ENCODE data around the gene RGS13. TPM values are rescaled to one million over a fixed set of nuclear protein-coding genes. Genes with fewer than 3 reads are reported as not detected.

Gene RGS13
- total RNA-seq, 2 experiments from 2014 or later: not detected

DNA sequence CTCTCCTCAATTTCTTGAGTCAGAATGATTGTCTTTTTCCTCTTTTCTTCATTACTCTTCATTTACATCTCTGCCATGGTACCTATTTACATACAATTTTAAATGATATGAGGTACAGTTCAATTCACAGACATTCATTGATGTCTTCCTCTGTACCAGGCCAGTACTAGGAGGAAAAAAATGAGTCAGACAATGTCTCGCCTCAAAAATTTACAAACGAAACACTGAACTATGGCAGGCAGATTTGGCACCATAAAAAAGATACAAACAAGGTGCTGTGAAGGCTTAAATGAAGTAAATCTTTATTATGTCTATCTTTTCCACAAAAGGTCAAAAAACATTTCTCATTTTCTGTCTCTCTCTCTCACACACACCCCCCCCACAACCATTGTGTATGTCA, 71.0 kb downstream of the RGS13 start:
- Mint-ChIP-seq H3K4me3 (no peak overlapping the region), H3K9me3 (no peaks in the 10 kb centered on the region), H3K27me3 (peaks cover 5% of the 10 kb centered on the region), H3K27ac (no peak overlapping the region), H3K4me1 (ENCODE audit: low read depth) (peaks cover 10% of the 10 kb centered on the region), H3K36me3 (ENCODE audit: low read depth) (no peaks in the 10 kb centered on the region)
- TF ChIP-seq, protein P1, sequence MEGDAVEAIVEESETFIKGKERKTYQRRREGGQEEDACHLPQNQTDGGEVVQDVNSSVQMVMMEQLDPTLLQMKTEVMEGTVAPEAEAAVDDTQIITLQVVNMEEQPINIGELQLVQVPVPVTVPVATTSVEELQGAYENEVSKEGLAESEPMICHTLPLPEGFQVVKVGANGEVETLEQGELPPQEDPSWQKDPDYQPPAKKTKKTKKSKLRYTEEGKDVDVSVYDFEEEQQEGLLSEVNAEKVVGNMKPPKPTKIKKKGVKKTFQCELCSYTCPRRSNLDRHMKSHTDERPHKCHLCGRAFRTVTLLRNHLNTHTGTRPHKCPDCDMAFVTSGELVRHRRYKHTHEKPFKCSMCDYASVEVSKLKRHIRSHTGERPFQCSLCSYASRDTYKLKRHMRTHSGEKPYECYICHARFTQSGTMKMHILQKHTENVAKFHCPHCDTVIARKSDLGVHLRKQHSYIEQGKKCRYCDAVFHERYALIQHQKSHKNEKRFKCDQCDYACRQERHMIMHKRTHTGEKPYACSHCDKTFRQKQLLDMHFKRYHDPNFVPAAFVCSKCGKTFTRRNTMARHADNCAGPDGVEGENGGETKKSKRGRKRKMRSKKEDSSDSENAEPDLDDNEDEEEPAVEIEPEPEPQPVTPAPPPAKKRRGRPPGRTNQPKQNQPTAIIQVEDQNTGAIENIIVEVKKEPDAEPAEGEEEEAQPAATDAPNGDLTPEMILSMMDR (IDR thresholded peaks at IDR 0.05): no peak
- ChIA-PET POLR2A (no interaction called here), CTCF (no interaction called here)
- intact Hi-C loops (cut with micrococcal nuclease): no loop called here
- ATAC-seq (no peak), DNase-seq (no peak)

DNA sequence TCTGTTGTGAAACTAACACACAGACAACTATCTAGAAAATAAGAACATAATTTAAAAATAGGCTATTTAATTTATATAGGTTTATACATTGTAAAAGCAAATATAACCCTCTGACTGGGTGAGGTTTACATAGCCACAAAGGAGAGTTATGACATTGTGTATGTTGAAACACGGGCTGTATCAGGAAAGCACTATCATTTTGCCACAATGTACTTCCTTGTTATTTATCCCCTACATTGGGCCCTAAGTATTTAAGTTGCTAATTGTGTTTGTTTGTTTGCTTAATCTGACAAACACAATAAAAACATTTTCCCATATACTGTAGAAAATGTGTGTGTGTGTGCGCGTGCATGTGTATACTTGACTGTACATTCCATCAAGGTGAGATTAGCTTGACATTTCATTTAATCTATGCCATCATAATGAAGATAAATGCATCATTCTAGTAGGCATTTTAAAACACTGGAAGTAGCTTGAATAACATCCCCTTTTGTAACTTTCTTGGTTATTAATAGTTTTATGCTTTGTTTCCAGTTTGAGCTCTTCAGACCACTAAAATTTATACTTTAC, 72.1 kb downstream of the RGS13 start:
- ATAC-seq (no peak), DNase-seq (no peak)
- H3K27ac Mint-ChIP-seq: no peak overlapping the region
- CTCF ChIA-PET: no interaction called here
- TF ChIP-seq, protein P1 (IDR thresholded peaks at IDR 0.05): no peak
- H3K27me3 Mint-ChIP-seq: peaks cover 5% of the 10 kb centered on the region
- no peaks in the 10 kb centered on the region for H3K36me3 Mint-ChIP-seq (ENCODE audit: low read depth)
- H3K4me3 Mint-ChIP-seq: no peak overlapping the region
- POLR2A ChIA-PET: no interaction called here
- H3K4me1 Mint-ChIP-seq (ENCODE audit: low read depth): peaks cover 7% of the 10 kb centered on the region
- intact Hi-C loops (cut with micrococcal nuclease): no loop called here
- H3K9me3 Mint-ChIP-seq: no peaks in the 10 kb centered on the region

DNA sequence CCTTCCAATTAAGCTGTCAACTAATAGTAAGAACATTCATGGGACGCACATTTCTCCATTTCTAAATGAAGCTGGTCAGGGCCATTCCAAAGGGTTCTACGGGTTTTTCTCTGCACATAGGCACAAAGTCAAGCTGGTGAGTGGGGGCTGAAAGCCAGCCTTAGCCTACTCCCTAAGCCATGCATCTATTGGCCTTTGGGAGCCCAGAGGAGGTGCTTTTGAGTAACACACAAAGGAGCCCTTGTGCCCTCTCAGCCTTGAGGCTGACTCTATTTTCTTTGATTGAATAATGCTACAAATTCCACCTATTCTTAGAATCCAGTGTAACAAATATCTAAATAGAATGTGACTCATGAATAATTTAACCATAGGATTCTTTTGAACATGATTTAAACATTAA, 73.6 kb downstream of the RGS13 start:
- no peaks in the 10 kb centered on the region for H3K4me1 Mint-ChIP-seq (ENCODE audit: low read depth)
- CTCF ChIA-PET: no interaction called here
- no peaks in the 10 kb centered on the region for H3K9me3 Mint-ChIP-seq
- ATAC-seq: no peak
- DNase-seq: no peak
- H3K27ac Mint-ChIP-seq: no peak overlapping the region
- TF ChIP-seq, protein P1 (IDR thresholded peaks at IDR 0.05): no peak
- H3K27me3 Mint-ChIP-seq: peaks cover 5% of the 10 kb centered on the region
- intact Hi-C loops (cut with micrococcal nuclease): no loop called here
- no peak overlapping the region for H3K4me3 Mint-ChIP-seq
- no peaks in the 10 kb centered on the region for H3K36me3 Mint-ChIP-seq (ENCODE audit: low read depth)
- POLR2A ChIA-PET: interaction anchor here (0.6 kb wide), 1 partner anchor 11 kb away, joined by 4 read pairs; no protein-coding TSS in a partner anchor

Other genes with a start within 250 kb of the RGS13 start
- gene RGS1, start 60.4 kb upstream of the RGS13 start, total RNA-seq: 10 to 100 TPM; 27.5 to 29.4 TPM
- 1 to 10 TPM; 5.7 to 6.3 TPM for gene RGS2, start 172.9 kb downstream of the RGS13 start, total RNA-seq